ENCODE results near the gene SLC9A3.
"Not testable (repeated sequence)": the region's sequence is repeated elsewhere in the genome, so short reads cannot be mapped to it uniquely, and the experiment has no call there.

The SLC9A3 gene

GRCh38 chr5:524234-524972 lies at the start of gene SLC9A3:
Gene SLC9A3 (minus strand): TSS chr5:524449.
- DNase-seq (ENCODE audit: low read depth) = no peak

- no peak for DNase-seq (ENCODE audit: low read depth)
Observed at GRCh38 chr5:573976-574375, 49.7 kb upstream of the SLC9A3 start.

- DNase-seq (ENCODE audit: low read depth) = no peak
Observed at GRCh38 chr5:573206-573605, 49.0 kb upstream of the SLC9A3 start.

- DNase-seq (ENCODE audit: low read depth) = no peak
Observed at GRCh38 chr5:572398-573019, 48.3 kb upstream of the SLC9A3 start.

- no peak for DNase-seq (ENCODE audit: low read depth)
Observed at GRCh38 chr5:571791-572190, 47.5 kb upstream of the SLC9A3 start.

- DNase-seq (ENCODE audit: low read depth) = no peak
Observed at GRCh38 chr5:570886-571285, 46.6 kb upstream of the SLC9A3 start.

GRCh38 chr5:570446-570845 lies 46.2 kb upstream of the SLC9A3 start:
- no peak for DNase-seq (ENCODE audit: low read depth)

GRCh38 chr5:569868-570361 lies 45.7 kb upstream of the SLC9A3 start:
- DNase-seq (ENCODE audit: low read depth) = no peak

GRCh38 chr5:569358-569867 lies 45.2 kb upstream of the SLC9A3 start:
- DNase-seq (ENCODE audit: low read depth) = no peak

GRCh38 chr5:568809-569208 lies 44.6 kb upstream of the SLC9A3 start:
- DNase-seq (ENCODE audit: low read depth) = no peak

GRCh38 chr5:568061-568781 lies 44.0 kb upstream of the SLC9A3 start:
- DNase-seq (ENCODE audit: low read depth) = no peak

GRCh38 chr5:567664-568060 lies 43.4 kb upstream of the SLC9A3 start:
- no peak for DNase-seq (ENCODE audit: low read depth)

GRCh38 chr5:566636-567309 lies 42.5 kb upstream of the SLC9A3 start:
- DNase-seq (ENCODE audit: low read depth) = no peak

- no peak for DNase-seq (ENCODE audit: low read depth)
Observed at GRCh38 chr5:565782-566440, 41.7 kb upstream of the SLC9A3 start.

- DNase-seq (ENCODE audit: low read depth) = no peak
Observed at GRCh38 chr5:561408-561807, 37.2 kb upstream of the SLC9A3 start.

- no peak for DNase-seq (ENCODE audit: low read depth)
Observed at GRCh38 chr5:560792-561166, 36.5 kb upstream of the SLC9A3 start.

GRCh38 chr5:558871-559503 lies 34.7 kb upstream of the SLC9A3 start:
- no peak for DNase-seq (ENCODE audit: low read depth)

GRCh38 chr5:558326-558725 lies 34.1 kb upstream of the SLC9A3 start:
- no peak for DNase-seq (ENCODE audit: low read depth)

- DNase-seq (ENCODE audit: low read depth) = not testable (repeated sequence)
Observed at GRCh38 chr5:557917-558316, 33.7 kb upstream of the SLC9A3 start.

- no peak for DNase-seq (ENCODE audit: low read depth)
Observed at GRCh38 chr5:556909-557441, 32.7 kb upstream of the SLC9A3 start.

- no peak for DNase-seq (ENCODE audit: low read depth)
Observed at GRCh38 chr5:555058-555623, 30.9 kb upstream of the SLC9A3 start.
